Esophagus muscularis mucosa (tissue), 4 donors: Measurements from ENCODE around the gene C8G. TPM values are rescaled to one million over a fixed set of nuclear protein-coding genes. Genes with fewer than 3 reads are reported as not detected.

Experiments used
- DNase-seq: peaks from one replicate; pipeline ENCODE4 v3.0.0-alpha.2; 2017; ENCODE audit errors: extremely low spot score
- H3K27ac ChIP-seq, 4 donors: fragments of 200-600 bp; sonication (generic); replicated peaks in 1 of 4; 1 replicate in 3 of 4; 2 replicates in 1 of 4; pipeline ENCODE4 v1.5.1; 2016 to 2019; ENCODE audit warnings: mild to moderate bottlenecking in 1 of 4
- H3K27me3 ChIP-seq, 4 donors: fragments of 200-600 bp; sonication (generic); one replicate each; pipeline versions ENCODE4 v1.5.1 to v1.6.0; 2016 to 2019
- H3K36me3 ChIP-seq, 4 donors: fragments of 200-600 bp; sonication (generic); one replicate each; pipeline ENCODE4 v1.5.1; 2016 to 2019
- H3K4me1 ChIP-seq, 4 donors: fragments of 200-600 bp; sonication (generic); one replicate each; pipeline ENCODE4 v1.5.1; 2016 to 2019
- H3K4me3 ChIP-seq, 4 donors: fragments of 200-600 bp; sonication (generic); 1 replicate in 2 of 4; 2 replicates in 2 of 4; pipeline ENCODE4 v1.5.1; 2016 to 2019; ENCODE audit warnings: mild to moderate bottlenecking in 4 of 4, moderate library complexity in 1 of 4
- H3K9me3 ChIP-seq, 4 donors: fragments of 200-600 bp; sonication (generic); 1 replicate in 3 of 4; 2 replicates in 1 of 4; pipeline ENCODE4 v1.5.1; 2016 to 2019
- EP300 ChIP-seq: sonication (generic); formaldehyde crosslinking; IDR thresholded peaks from one replicate; pipeline ENCODE4 v1.6.1; 2017; ENCODE audit warnings: antibody characterized with exemption
- POLR2A ChIP-seq: fragments of 450-650 bp; IDR thresholded peaks from one replicate; pipeline ENCODE4 v1.6.1; 2017; ENCODE audit warnings: antibody characterized with exemption, moderate library complexity, mild to moderate bottlenecking, low read depth
- POLR2AphosphoS5 ChIP-seq, 2 donors: sonication (generic); formaldehyde crosslinking; IDR thresholded peaks; one replicate each; pipeline ENCODE4 v1.6.1; 2017; ENCODE audit warnings: antibody characterized with exemption in 2 of 2
- WGBS: methylation state at CpG from one replicate; pipeline ENCODE4 v1.1.5; 2018; 5-methylcytosine and 5-hydroxymethylcytosine counted together
- intact Hi-C: fragments of 100-400 bp; cut with DNase I; formaldehyde crosslinking; loops from one replicate; pipeline ENCODE4 v1.15.1; 2023
- total RNA-seq, 4 donors: library from RNA; depleted of rRNA; stranded (reverse); fragments of >200 nt; gene quantifications; one replicate each; pipeline versions ENCODE4 v1.1.0 to v1.2.1, GENCODE V29; 2016
- TF ChIP-seq, protein P1 (sequence below), 3 experiments: fragments of 200-600 bp in 2 of 3; fragments of 450-650 bp in 1 of 3; sonication (generic) in 2 of 3; IDR thresholded peaks; one replicate each; pipeline ENCODE4 v1.5.1; 2017 to 2019; ENCODE audit warnings: antibody characterized with exemption in 3 of 3, mild to moderate bottlenecking in 2 of 3, moderate library complexity in 1 of 3

Gene C8G
- total RNA-seq, 4 donors from 2014 or later: not detected

DNA sequence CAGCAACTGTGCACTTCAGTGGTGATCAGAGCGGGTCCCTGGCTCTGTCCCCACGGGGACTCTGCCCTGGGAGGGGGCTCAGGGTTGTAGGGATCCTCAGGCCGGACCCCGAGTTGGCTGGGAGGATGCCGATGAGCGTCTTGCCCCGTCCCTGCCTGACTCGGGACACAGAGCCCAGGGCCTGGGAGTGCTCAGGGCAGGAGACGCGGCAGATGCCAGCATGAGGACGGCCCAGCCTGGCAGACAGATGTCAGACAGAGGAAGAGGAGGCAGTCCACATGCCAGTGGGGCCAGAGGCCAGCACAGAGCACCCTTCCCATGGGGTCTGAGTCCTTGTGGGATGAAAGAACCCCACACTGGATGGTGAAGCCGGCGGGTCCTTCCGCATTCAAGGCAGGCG, 18.3 kb downstream of the C8G start:
- DNase-seq: no peak
- no peak for TF ChIP-seq POLR2A
- TF ChIP-seq POLR2AphosphoS5 (IDR thresholded peaks at IDR 0.05): no peak
- TF ChIP-seq EP300: no peak
- TF ChIP-seq, protein P1, sequence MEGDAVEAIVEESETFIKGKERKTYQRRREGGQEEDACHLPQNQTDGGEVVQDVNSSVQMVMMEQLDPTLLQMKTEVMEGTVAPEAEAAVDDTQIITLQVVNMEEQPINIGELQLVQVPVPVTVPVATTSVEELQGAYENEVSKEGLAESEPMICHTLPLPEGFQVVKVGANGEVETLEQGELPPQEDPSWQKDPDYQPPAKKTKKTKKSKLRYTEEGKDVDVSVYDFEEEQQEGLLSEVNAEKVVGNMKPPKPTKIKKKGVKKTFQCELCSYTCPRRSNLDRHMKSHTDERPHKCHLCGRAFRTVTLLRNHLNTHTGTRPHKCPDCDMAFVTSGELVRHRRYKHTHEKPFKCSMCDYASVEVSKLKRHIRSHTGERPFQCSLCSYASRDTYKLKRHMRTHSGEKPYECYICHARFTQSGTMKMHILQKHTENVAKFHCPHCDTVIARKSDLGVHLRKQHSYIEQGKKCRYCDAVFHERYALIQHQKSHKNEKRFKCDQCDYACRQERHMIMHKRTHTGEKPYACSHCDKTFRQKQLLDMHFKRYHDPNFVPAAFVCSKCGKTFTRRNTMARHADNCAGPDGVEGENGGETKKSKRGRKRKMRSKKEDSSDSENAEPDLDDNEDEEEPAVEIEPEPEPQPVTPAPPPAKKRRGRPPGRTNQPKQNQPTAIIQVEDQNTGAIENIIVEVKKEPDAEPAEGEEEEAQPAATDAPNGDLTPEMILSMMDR (IDR thresholded peaks at IDR 0.05): no peak
- H3K27ac ChIP-seq: no peak overlapping the region
- H3K27me3 ChIP-seq: peaks cover 0 to 43% (median 0%) of the 10 kb centered on the region in 4 donors
- no peaks in the 10 kb centered on the region for H3K9me3 ChIP-seq
- 87% methylated on average over 9 of the region's 15 CpGs for WGBS
- H3K4me3 ChIP-seq: no peak overlapping the region
- intact Hi-C loops: no loop called here
- peaks cover 10 to 25% (median 20%) of the 10 kb centered on the region in 4 donors for H3K4me1 ChIP-seq
- H3K36me3 ChIP-seq: no peaks in the 10 kb centered on the region

GRCh38 chr9:136963751-136964150, 18.7 kb downstream of the C8G start:
- Histone ChIP-seq H3K4me3 (no peak overlapping the region), H3K27me3 (peaks cover 0 to 45% (median 0%) of the 10 kb centered on the region in 4 donors), H3K4me1 (peaks cover 10 to 25% (median 20%) of the 10 kb centered on the region in 4 donors), H3K27ac (no peak overlapping the region), H3K9me3 (no peaks in the 10 kb centered on the region), H3K36me3 (no peaks in the 10 kb centered on the region)
- intact Hi-C loops: no loop called here
- no peak for DNase-seq
- WGBS: no CpG with 5 or more reads among the region's 12 CpGs
- no peak for TF ChIP-seq POLR2AphosphoS5 (IDR thresholded peaks at IDR 0.05)
- no peak for TF ChIP-seq EP300
- TF ChIP-seq, protein P1 (IDR thresholded peaks at IDR 0.05): no peak
- no peak for TF ChIP-seq POLR2A

DNA sequence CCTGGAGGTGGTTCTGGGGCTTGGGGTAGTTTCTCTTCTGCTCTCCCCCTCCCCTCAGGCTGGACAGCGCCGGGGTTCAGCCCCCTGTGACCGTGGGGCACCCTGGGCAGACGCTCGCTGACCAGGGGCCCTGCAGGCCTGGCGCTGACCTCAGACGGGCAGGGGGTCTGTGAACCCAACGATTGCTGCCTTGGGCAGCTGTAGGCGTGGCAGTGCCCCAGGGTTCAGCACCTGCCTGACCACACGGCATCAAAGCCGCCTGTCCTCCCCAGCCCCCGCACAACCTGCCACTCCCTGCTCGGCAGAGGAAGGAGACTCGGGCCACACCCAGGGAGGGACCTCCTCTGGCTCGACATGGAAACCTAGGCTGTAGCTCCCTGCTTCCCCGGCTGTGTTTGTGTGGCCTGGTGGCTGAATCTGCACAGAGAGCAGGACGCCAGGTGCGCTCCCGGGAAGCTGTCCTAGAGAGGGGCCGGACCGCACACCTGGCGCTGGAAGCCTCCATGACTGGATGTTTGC, 19.2 kb downstream of the C8G start:
- TF ChIP-seq, protein P1 (IDR thresholded peaks at IDR 0.05): no peak
- TF ChIP-seq EP300: no peak
- Histone ChIP-seq H3K4me1 (peaks cover 10 to 25% (median 20%) of the 10 kb centered on the region in 4 donors), H3K9me3 (no peaks in the 10 kb centered on the region), H3K27ac (no peak overlapping the region), H3K36me3 (no peaks in the 10 kb centered on the region), H3K27me3 (peaks cover 0 to 45% (median 0%) of the 10 kb centered on the region in 4 donors), H3K4me3 (no peak overlapping the region)
- intact Hi-C loops: no loop called here
- WGBS: 63% methylated on average over 6 of the region's 22 CpGs
- no peak for DNase-seq

GRCh38 chr9:136964833-136965422, 19.9 kb downstream of the C8G start:
- Histone ChIP-seq H3K4me3 (no peak overlapping the region), H3K27me3 (peaks cover 0 to 45% (median 0%) of the 10 kb centered on the region in 4 donors), H3K27ac (no peak overlapping the region), H3K4me1 (peaks cover 10 to 25% (median 20%) of the 10 kb centered on the region in 4 donors), H3K9me3 (no peaks in the 10 kb centered on the region), H3K36me3 (no peaks in the 10 kb centered on the region)
- intact Hi-C loops: no loop called here
- TF ChIP-seq POLR2A (no peak), POLR2AphosphoS5 (IDR thresholded peaks at IDR 0.05) (no peak), EP300 (no peak)
- TF ChIP-seq, protein P1 (IDR thresholded peaks at IDR 0.05): no peak
- 90% methylated on average over 26 of the region's 26 CpGs for WGBS
- no peak for DNase-seq
